ENCODE measurements around the gene RBM4. TPM values are rescaled to one million over a fixed set of nuclear protein-coding genes. Genes with fewer than 3 reads are reported as not detected.

RBM4 gene
- total and polyA plus RNA-seq, 9 of the 15 experiments (the other 6 are each of a cell fraction or from before 2014, with no cell fraction given): 81.6 to 233 (median 122) TPM

- TF ChIP-seq REST (IDR thresholded peaks at IDR 0.05; ENCODE audit: borderline replicate concordance) (peak; percentile 97), REST (CRISPR knock-in tag; IDR thresholded peaks at IDR 0.05; ENCODE audit: low read depth) (0 out of 2 replicates have a peak, but pooled peaks have one; percentile 48), SNIP1 (IDR thresholded peaks at IDR 0.05; ENCODE audit: low read depth) (no peak), THRA (IDR thresholded peaks at IDR 0.05) (no peak), BRD4 (IDR thresholded peaks at IDR 0.05) (no peak), ERF (CRISPR knock-in tag; IDR thresholded peaks at IDR 0.05) (no peak), ZNF584 (CRISPR knock-in tag; IDR thresholded peaks at IDR 0.05; ENCODE audit: low read depth) (no peak), TAF1 (IDR thresholded peaks at IDR 0.05; ENCODE audit: control insufficient read depth, extremely low read depth, insufficient read depth, low read length, severe bottlenecking) (no peak), TOE1 (IDR thresholded peaks at IDR 0.05; ENCODE audit: borderline replicate concordance) (peak; percentile 46; the same call in 1 of the 2 replicates), TOE1 (CRISPR knock-in tag; IDR thresholded peaks at IDR 0.05; ENCODE audit: borderline replicate concordance, low read depth) (0 out of 2 replicates have a peak, but pooled peaks have one; percentile 20), EHMT2 (IDR thresholded peaks at IDR 0.05) (no peak), ZKSCAN1 (IDR thresholded peaks at IDR 0.05; ENCODE audit: low read depth, low read length) (peak; percentile 55; the same call in 1 of the 2 replicates), ZNF239 (CRISPR knock-in tag; IDR thresholded peaks at IDR 0.05) (no peak), BCL6 (CRISPR knock-in tag; IDR thresholded peaks at IDR 0.05) (no peak), PHTF2 (CRISPR knock-in tag; IDR thresholded peaks at IDR 0.05) (no peak), SPI1 (IDR thresholded peaks at IDR 0.05; ENCODE audit: borderline replicate concordance, low read depth, low read length) (no peak), CCNT2 (IDR thresholded peaks at IDR 0.05; ENCODE audit: borderline replicate concordance, extremely low read depth, insufficient read length, low read depth, low read length) (no peak), STAT5A (IDR thresholded peaks at IDR 0.05; ENCODE audit: borderline replicate concordance, low read length) (no peak), KLF13 (tag; IDR thresholded peaks at IDR 0.05; ENCODE audit: borderline replicate concordance, low read depth) (no peak)
Observed at GRCh38 chr11:66694732-66695207, 56.3 kb downstream of the RBM4 start (continued).
